Right atrium auricular region (tissue), 2 donors: ENCODE data around the gene SYT15. TPM values are rescaled to one million over a fixed set of nuclear protein-coding genes. Genes with fewer than 3 reads are reported as not detected.
A peak's percentile ranks its signal among the peaks of the same experiment; 100 is the strongest.
"Not testable (repeated sequence)": the region's sequence is repeated elsewhere in the genome, so short reads cannot be mapped to it uniquely, and the experiment has no call there.

Experiments used
- DNase-seq: peaks from one replicate; pipeline ENCODE4 v3.0.0-alpha.2; 2019; ENCODE audit warnings: low spot score
- H3K27ac ChIP-seq, 2 donors: fragments of 200-600 bp; sonication (generic); 1 replicate in 1 of 2; 2 replicates in 1 of 2; pipeline ENCODE4 v1.5.1; 2016 to 2019
- H3K27me3 ChIP-seq, 2 donors: fragments of 200-600 bp; sonication (generic); one replicate each; pipeline versions ENCODE4 v1.5.1 to v1.6.0; 2017 to 2019
- H3K36me3 ChIP-seq: fragments of 200-600 bp; sonication (generic); one replicate; pipeline ENCODE4 v1.5.1; 2016
- H3K4me1 ChIP-seq, 2 donors: fragments of 200-600 bp; sonication (generic); one replicate each; pipeline versions ENCODE4 v1.5.1 to v1.6.0; 2017 to 2019
- H3K4me3 ChIP-seq, 2 donors: fragments of 200-600 bp; sonication (generic); 1 replicate in 1 of 2; 2 replicates in 1 of 2; pipeline ENCODE4 v1.5.1; 2017 to 2019; ENCODE audit warnings: mild to moderate bottlenecking in 1 of 2, moderate library complexity in 1 of 2
- H3K9me3 ChIP-seq, 2 donors: fragments of 200-600 bp; sonication (generic); one replicate each; pipeline ENCODE4 v1.5.1; 2019
- total RNA-seq, 2 donors: library from RNA; depleted of rRNA; stranded (reverse); fragments of >200 nt; gene quantifications; one replicate each; pipeline ENCODE4 v1.1.0, GENCODE V29; 2016

SYT15 gene
- total RNA-seq, 2 donors from 2014 or later = 1.5 to 2.7 TPM

GRCh38 chr10:46631683-46632082 lies 52.8 kb downstream of the SYT15 start:
- DNase-seq, H3K36me3 ChIP-seq: not testable (repeated sequence)

GRCh38 chr10:46634698-46635097 lies 55.8 kb downstream of the SYT15 start:
- not testable (repeated sequence) for H3K9me3 ChIP-seq, DNase-seq, H3K27me3 ChIP-seq, H3K36me3 ChIP-seq, H3K27ac ChIP-seq, H3K4me1 ChIP-seq
- peak overlapping the region in 1 of 2 donors; percentile 19 for H3K4me3 ChIP-seq

More at GRCh38 chr10:46631683-46632082, 52.8 kb downstream of the SYT15 start:
- not testable (repeated sequence) for H3K27me3 ChIP-seq, H3K27ac ChIP-seq, H3K9me3 ChIP-seq, H3K4me3 ChIP-seq, H3K4me1 ChIP-seq

GRCh38 chr10:46635364-46635959 lies 56.5 kb downstream of the SYT15 start:
- not testable (repeated sequence) for H3K27me3 ChIP-seq, H3K9me3 ChIP-seq, H3K36me3 ChIP-seq, H3K4me1 ChIP-seq, DNase-seq
- H3K27ac ChIP-seq = peak overlapping the region in 1 of 2 donors; percentile 66
- peak overlapping the region; percentile 40 to 44 for H3K4me3 ChIP-seq

- not testable (repeated sequence) for H3K27ac ChIP-seq, H3K27me3 ChIP-seq, H3K9me3 ChIP-seq, H3K4me3 ChIP-seq, H3K4me1 ChIP-seq, DNase-seq, H3K36me3 ChIP-seq
Observed at GRCh38 chr10:46640005-46640404, 61.1 kb downstream of the SYT15 start.

Other genes starting within 250 kb of the SYT15 start
- 10 to 100 TPM; 12.5 to 44.2 TPM for gene ANXA8L1, start 203.4 kb upstream of the SYT15 start, total RNA-seq
- gene NPY4R, start 113.2 kb upstream of the SYT15 start, total RNA-seq = not detected
- under 1 TPM; 0.26 to 0.67 TPM for gene GPRIN2, start 22.5 kb upstream of the SYT15 start, total RNA-seq